Stimulated activated CD8-positive, alpha-beta memory T cell treated with anti-CD3 and anti-CD28 coated beads, Interleukin-7, amount 100 ng/mL, for 4 hours (primary cell): ENCODE measurements around the gene CSTF2.

ENCODE experiments used
- DNase-seq, 2 donors: peaks; one replicate each; pipeline ENCODE4 v3.0.0-alpha.2; 2020; ENCODE audit warnings: low read depth in 2 of 2

CSTF2 gene

GRCh38 chrX:100871594-100872560 is 51.7 kb downstream of the CSTF2 start:
- DNase-seq = no peak

- no peak for DNase-seq
Measured at GRCh38 chrX:100874325-100874724, 54.1 kb downstream of the CSTF2 start, which contains the start of gene NOX1. TSS of gene NOX1 (minus strand) at chrX:100874359. CDS start at chrX:100874139, 220 bp downstream.

- DNase-seq = no peak
Measured at GRCh38 chrX:100880368-100880767, 60.2 kb downstream of the CSTF2 start.

- no peak for DNase-seq
Measured at GRCh38 chrX:100883654-100884053, 63.5 kb downstream of the CSTF2 start.
